Measurements from ENCODE around the gene NIN. TPM values are rescaled to one million over a fixed set of nuclear protein-coding genes. Genes with fewer than 3 reads are reported as not detected.

Gene NIN
- total RNA-seq, 1 donor from 2014 or later: 25.2 TPM

- Histone ChIP-seq H3K36me3 (no peaks in the 10 kb centered on the region), H3K27ac (no peak overlapping the region), H3K9me3 (no peaks in the 10 kb centered on the region), H3K27me3 (no peaks in the 10 kb centered on the region), H3K4me1 (peaks cover 3 to 5% of the 10 kb centered on the region in 2 donors), H3K4me3 (no peak overlapping the region)
- intact Hi-C loops (cut with DNase I): no loop called here
- DNase-seq (ENCODE audit: low spot score in 2 of 2): no peak
- no peak for TF ChIP-seq CTCF (IDR thresholded peaks at IDR 0.05)
These were observed 155.4 kb downstream of the NIN start for GRCh38 chr14:50675597-50675996.

- intact Hi-C loops (cut with DNase I): no loop called here
- no peak overlapping the region for H3K27ac ChIP-seq
- H3K9me3 ChIP-seq: no peaks in the 10 kb centered on the region
- no peak for TF ChIP-seq CTCF (IDR thresholded peaks at IDR 0.05)
- no peak overlapping the region for H3K4me3 ChIP-seq
- H3K36me3 ChIP-seq: no peaks in the 10 kb centered on the region
- H3K4me1 ChIP-seq: peaks cover 0 to 2% of the 10 kb centered on the region in 2 donors
- no peaks in the 10 kb centered on the region for H3K27me3 ChIP-seq
- no peak for DNase-seq (ENCODE audit: low spot score in 2 of 2)
These were observed 160.1 kb downstream of the NIN start for GRCh38 chr14:50670866-50671256.

- Histone ChIP-seq H3K27me3 (no peaks in the 10 kb centered on the region), H3K27ac (no peak overlapping the region), H3K4me3 (no peak overlapping the region), H3K36me3 (no peaks in the 10 kb centered on the region), H3K9me3 (no peaks in the 10 kb centered on the region), H3K4me1 (peaks cover 4 to 8% of the 10 kb centered on the region in 2 donors)
- no peak for TF ChIP-seq CTCF (IDR thresholded peaks at IDR 0.05)
- intact Hi-C loops (cut with DNase I): no loop called here
- no peak for DNase-seq (ENCODE audit: low spot score in 2 of 2)
These were observed 160.6 kb downstream of the NIN start for GRCh38 chr14:50670196-50670865.

Other genes with a start within 250 kb of the NIN start
- gene SAV1, start 162.9 kb downstream of the NIN start, total RNA-seq: 61.7 TPM
- not detected for gene ABHD12B, start 40.9 kb upstream of the NIN start, total RNA-seq
- 13.8 TPM for gene PYGL, start 113.3 kb upstream of the NIN start, total RNA-seq

All from ascending aorta (tissue), 2 donors.